HG03196 (cell line): ENCODE results near the gene BRD3.

ENCODE experiments used
- ATAC-seq: cut with Tn5 transposase; IDR thresholded peaks from one replicate; pipeline ENCODE4 v1.9.1; 2021; ENCODE audit not compliant: unreplicated experiment

BRD3 gene

GRCh38 chr9:133980864-133981588 lies 86.8 kb downstream of the BRD3 start:
- ATAC-seq: no peak
